ENCODE measurements around the gene TSPAN9.

TSPAN9 gene

GRCh38 chr12:3256103-3256631 lies 179.0 kb downstream of the TSPAN9 start:
- no peak overlapping the region for H3K4me3 ChIP-seq (ENCODE audit: low read depth, low read length)
- no peak overlapping the region for H3K27ac ChIP-seq
- H3K9ac ChIP-seq = no peak overlapping the region
- no peak overlapping the region for H2AFZ ChIP-seq
- no peaks in the 10 kb centered on the region for H3K36me3 ChIP-seq (ENCODE audit: control insufficient read depth, insufficient read depth, low read length)
- no peaks in the 10 kb centered on the region for H3K27me3 ChIP-seq (ENCODE audit: control insufficient read depth, insufficient read depth, low read length)
- no peak for TF ChIP-seq CTCF (IDR thresholded peaks at IDR 0.05)
- H3K9me3 ChIP-seq (ENCODE audit: control insufficient read depth, low read length) = no peaks in the 10 kb centered on the region
- no peak overlapping the region for H3K4me2 ChIP-seq (ENCODE audit: low read length)
- no peaks in the 10 kb centered on the region for H3K4me1 ChIP-seq
- H3K79me2 ChIP-seq = peaks cover 4% of the 10 kb centered on the region

GRCh38 chr12:3257411-3257810 lies 180.2 kb downstream of the TSPAN9 start:
- Histone ChIP-seq H3K9ac (no peak overlapping the region), H2AFZ (no peak overlapping the region), H3K79me2 (no peaks in the 10 kb centered on the region), H3K4me1 (no peaks in the 10 kb centered on the region), H3K27me3 (ENCODE audit: control insufficient read depth, insufficient read depth, low read length) (no peaks in the 10 kb centered on the region), H3K27ac (no peak overlapping the region), H3K4me2 (ENCODE audit: low read length) (no peak overlapping the region), H3K9me3 (ENCODE audit: control insufficient read depth, low read length) (no peaks in the 10 kb centered on the region), H3K4me3 (ENCODE audit: low read depth, low read length) (no peak overlapping the region), H3K36me3 (ENCODE audit: control insufficient read depth, insufficient read depth, low read length) (no peaks in the 10 kb centered on the region)
- no peak for TF ChIP-seq CTCF (IDR thresholded peaks at IDR 0.05)

- Histone ChIP-seq H3K4me2 (ENCODE audit: low read length) (no peak overlapping the region), H3K9me3 (ENCODE audit: control insufficient read depth, low read length) (no peaks in the 10 kb centered on the region), H3K36me3 (ENCODE audit: control insufficient read depth, insufficient read depth, low read length) (no peaks in the 10 kb centered on the region), H3K79me2 (peaks cover 3% of the 10 kb centered on the region), H3K27me3 (ENCODE audit: control insufficient read depth, insufficient read depth, low read length) (no peaks in the 10 kb centered on the region), H2AFZ (no peak overlapping the region), H3K4me3 (ENCODE audit: low read depth, low read length) (no peak overlapping the region), H3K27ac (no peak overlapping the region), H3K4me1 (no peaks in the 10 kb centered on the region), H3K9ac (no peak overlapping the region)
- TF ChIP-seq CTCF (IDR thresholded peaks at IDR 0.05) = no peak
Observed at GRCh38 chr12:3259973-3260372, 182.8 kb downstream of the TSPAN9 start.

GRCh38 chr12:3261782-3262359 lies 184.7 kb downstream of the TSPAN9 start:
- H3K27ac ChIP-seq = no peak overlapping the region
- H3K27me3 ChIP-seq (ENCODE audit: control insufficient read depth, insufficient read depth, low read length) = no peaks in the 10 kb centered on the region
- H3K9ac ChIP-seq = no peak overlapping the region

More at GRCh38 chr12:3261782-3262359, 184.7 kb downstream of the TSPAN9 start:
- Histone ChIP-seq H3K4me3 (ENCODE audit: low read depth, low read length) (no peak overlapping the region), H3K4me2 (ENCODE audit: low read length) (no peak overlapping the region), H3K9me3 (ENCODE audit: control insufficient read depth, low read length) (no peaks in the 10 kb centered on the region), H3K4me1 (no peaks in the 10 kb centered on the region), H3K79me2 (peaks cover 3% of the 10 kb centered on the region), H2AFZ (no peak overlapping the region), H3K36me3 (ENCODE audit: control insufficient read depth, insufficient read depth, low read length) (no peaks in the 10 kb centered on the region)
- TF ChIP-seq CTCF (IDR thresholded peaks at IDR 0.05) = no peak
